Measurements from ENCODE around the gene SIGLEC10. TPM values are rescaled to one million over a fixed set of nuclear protein-coding genes. Genes with fewer than 3 reads are reported as not detected.

SIGLEC10 gene
- total and polyA plus RNA-seq, 2 of the 4 experiments (the other 2 are of a cell fraction): not detected

DNA sequence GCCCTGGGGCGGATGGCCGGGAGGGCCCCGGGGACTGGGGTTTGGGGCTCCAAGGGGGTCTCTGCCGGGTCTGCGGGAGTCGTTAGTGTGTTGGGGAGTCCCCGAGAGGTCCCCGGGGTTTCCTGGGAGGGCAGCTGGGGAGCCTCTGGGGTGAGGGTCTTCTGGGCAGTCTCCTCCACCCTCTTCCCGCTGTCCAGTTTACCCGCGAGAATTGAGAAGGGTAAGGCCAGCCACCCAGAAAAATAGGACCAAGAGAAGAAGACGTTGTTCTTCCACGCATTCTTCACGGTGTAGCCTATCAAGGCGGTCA, 50.2 kb downstream of the SIGLEC10 start:
- H3K9me3 ChIP-seq (ENCODE audit: control insufficient read depth, insufficient read depth, low read length): no peaks in the 10 kb centered on the region
- no peaks in the 10 kb centered on the region; the same call in 1 of the 2 replicates for H3K27me3 ChIP-seq (ENCODE audit: control insufficient read depth, insufficient read depth, low read length)
- CTCF ChIA-PET: no interaction called here
- no peak overlapping the region for H4K5ac ChIP-seq (ENCODE audit: low read depth, low read length)
- H3K36me3 ChIP-seq (ENCODE audit: control insufficient read depth, insufficient read depth, low read length): no peaks in the 10 kb centered on the region
- 0% methylated on average over 2 of the region's 15 CpGs; no CpG with 5 or more reads in 1 of the 2 experiments for WGBS, 2 experiments (ENCODE audit: extremely low coverage in 2 of 2, insufficient read length in 1 of 2)
- H2AFZ ChIP-seq (replicated peaks; ENCODE audit: low read length, poor library complexity): peak overlapping the region; percentile 100
- dilution Hi-C loops (cut with HindIII; ENCODE audit: low sequenced_read_pairs, unreplicated experiment): no loop called here
- BruUV-seq (replicated peaks): no TSS peak
- POLR2A ChIA-PET (ENCODE audit: unreplicated experiment): interaction anchor here (0.6 kb wide), 1 partner anchor 28 kb away, joined by 4 read pairs; no protein-coding TSS in a partner anchor
- H3K4me3 ChIP-seq (ENCODE audit: insufficient read depth, low read depth, low read length): peak overlapping the region; percentile 43
- 0 out of 2 replicates have a peak overlapping the region, but pooled peaks have one; percentile 74 for H3K14ac ChIP-seq (replicated peaks; ENCODE audit: low read depth, low read length)
- H3K4me2 ChIP-seq (ENCODE audit: low read depth, low read length): peak overlapping the region; percentile 85
- H2BK20ac ChIP-seq (ENCODE audit: low read depth, low read length): no peak overlapping the region
- H3K4ac ChIP-seq (ENCODE audit: low read depth, low read length): peak overlapping the region; percentile 85
- H3K9ac ChIP-seq (ENCODE audit: low read depth, low read length): peak overlapping the region; percentile 52
- in situ Hi-C loops (cut with MboI; ENCODE audit: low sequenced_read_pairs): no loop called here
- H3K9me1 ChIP-seq (ENCODE audit: insufficient read depth, low read length): peaks cover 15% of the 10 kb centered on the region
- peaks cover 9 to 45% of the 10 kb centered on the region in 2 experiments; a peak in 3 of 4 replicates for H3K79me1 ChIP-seq (ENCODE audit: low read depth in 1 of 2, low read length in 2 of 2)
- H3K23ac ChIP-seq (ENCODE audit: low read depth, low read length): peak overlapping the region; percentile 70
- peak overlapping the region; percentile 77 for H3K27ac ChIP-seq (ENCODE audit: insufficient read depth, low read length)
- no peak overlapping the region for H3K18ac ChIP-seq (ENCODE audit: low read depth, low read length)
- no peak overlapping the region for H2BK120ac ChIP-seq (ENCODE audit: low read depth, low read length)
- H3K4me1 ChIP-seq (ENCODE audit: control insufficient read depth, insufficient read depth, low read length): peaks cover 16% of the 10 kb centered on the region
- no peaks in the 10 kb centered on the region for H4K20me1 ChIP-seq (ENCODE audit: insufficient read depth, low read length)
- peak overlapping the region; percentile 81; the same call in 1 of the 2 replicates for H3K56ac ChIP-seq (ENCODE audit: extremely low read depth, insufficient read depth, low read length)
- no peak for DNase-seq
- H2AK9ac ChIP-seq (replicated peaks; ENCODE audit: low read depth, low read length, poor library complexity): peak overlapping the region; percentile 98
- no peak overlapping the region for H2BK15ac ChIP-seq (ENCODE audit: low read depth, low read length)
- no peak for ATAC-seq (ENCODE audit: low read depth)
- 0 out of 2 replicates have a peak overlapping the region, but pooled peaks have one; percentile 29 for H2AK5ac ChIP-seq (ENCODE audit: low read depth, low read length)
- peak overlapping the region; percentile 64 to 80; a peak in 2 of 4 replicates for H4K8ac ChIP-seq (ENCODE audit: low read depth in 2 of 2, low read length in 2 of 2)
- H4K91ac ChIP-seq (ENCODE audit: insufficient read depth, low read depth, low read length): no peak overlapping the region
- TF ChIP-seq MAZ (IDR thresholded peaks at IDR 0.05; ENCODE audit: borderline replicate concordance, low read depth, low read length) (no peak), POLR2A (IDR thresholded peaks at IDR 0.05; ENCODE audit: low read depth, low read length) (0 out of 2 replicates have a peak, but pooled peaks have one; percentile 6), SMC3 (IDR thresholded peaks at IDR 0.05; ENCODE audit: low read depth, low read length) (no peak)
- intact Hi-C loops (cut with micrococcal nuclease): loop anchor here (1.0 kb wide), 1 partner anchor 27 kb away; no protein-coding TSS in a partner anchor
- H2BK5ac ChIP-seq (ENCODE audit: low read depth, low read length, poor library complexity, severe bottlenecking): peak overlapping the region; percentile 49

All from IMR-90 (cell line).